ENCODE measurements around the gene MAGEF1.

DNA sequence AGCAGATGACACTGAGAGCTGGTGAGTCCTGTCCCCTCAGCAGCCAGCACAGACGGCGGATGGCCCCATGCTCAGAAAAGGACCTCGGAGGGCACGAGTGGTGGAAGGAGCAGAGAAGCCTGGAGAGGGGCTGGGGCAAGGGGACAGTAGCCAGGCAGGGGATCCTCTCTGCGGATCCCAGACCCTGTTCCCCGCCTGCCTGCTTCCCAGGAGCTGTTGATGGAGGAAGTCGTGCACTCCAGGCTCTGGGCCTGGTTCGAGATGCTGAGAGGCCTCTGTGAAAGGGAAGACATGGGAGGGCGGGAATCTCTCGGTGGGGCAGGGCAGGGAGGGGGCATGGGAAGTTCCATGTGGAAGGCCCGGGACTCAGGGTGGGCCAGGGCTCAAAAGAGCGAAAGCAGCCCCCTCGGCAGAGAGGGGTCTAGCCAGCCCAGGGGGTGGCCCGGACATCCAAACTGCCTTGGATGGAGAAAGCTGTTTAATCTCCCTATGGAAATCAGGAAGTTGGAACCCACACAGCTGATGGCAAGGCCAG, 47.9 kb upstream of the MAGEF1 start:
- TF ChIP-seq, protein P1, sequence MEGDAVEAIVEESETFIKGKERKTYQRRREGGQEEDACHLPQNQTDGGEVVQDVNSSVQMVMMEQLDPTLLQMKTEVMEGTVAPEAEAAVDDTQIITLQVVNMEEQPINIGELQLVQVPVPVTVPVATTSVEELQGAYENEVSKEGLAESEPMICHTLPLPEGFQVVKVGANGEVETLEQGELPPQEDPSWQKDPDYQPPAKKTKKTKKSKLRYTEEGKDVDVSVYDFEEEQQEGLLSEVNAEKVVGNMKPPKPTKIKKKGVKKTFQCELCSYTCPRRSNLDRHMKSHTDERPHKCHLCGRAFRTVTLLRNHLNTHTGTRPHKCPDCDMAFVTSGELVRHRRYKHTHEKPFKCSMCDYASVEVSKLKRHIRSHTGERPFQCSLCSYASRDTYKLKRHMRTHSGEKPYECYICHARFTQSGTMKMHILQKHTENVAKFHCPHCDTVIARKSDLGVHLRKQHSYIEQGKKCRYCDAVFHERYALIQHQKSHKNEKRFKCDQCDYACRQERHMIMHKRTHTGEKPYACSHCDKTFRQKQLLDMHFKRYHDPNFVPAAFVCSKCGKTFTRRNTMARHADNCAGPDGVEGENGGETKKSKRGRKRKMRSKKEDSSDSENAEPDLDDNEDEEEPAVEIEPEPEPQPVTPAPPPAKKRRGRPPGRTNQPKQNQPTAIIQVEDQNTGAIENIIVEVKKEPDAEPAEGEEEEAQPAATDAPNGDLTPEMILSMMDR (IDR thresholded peaks at IDR 0.05) = no peak
- TF ChIP-seq EP300 (IDR thresholded peaks at IDR 0.05) (no peak), POLR2A (IDR thresholded peaks at IDR 0.05) (no peak)
